Measurements from ENCODE around the gene ZNF500.

DNA sequence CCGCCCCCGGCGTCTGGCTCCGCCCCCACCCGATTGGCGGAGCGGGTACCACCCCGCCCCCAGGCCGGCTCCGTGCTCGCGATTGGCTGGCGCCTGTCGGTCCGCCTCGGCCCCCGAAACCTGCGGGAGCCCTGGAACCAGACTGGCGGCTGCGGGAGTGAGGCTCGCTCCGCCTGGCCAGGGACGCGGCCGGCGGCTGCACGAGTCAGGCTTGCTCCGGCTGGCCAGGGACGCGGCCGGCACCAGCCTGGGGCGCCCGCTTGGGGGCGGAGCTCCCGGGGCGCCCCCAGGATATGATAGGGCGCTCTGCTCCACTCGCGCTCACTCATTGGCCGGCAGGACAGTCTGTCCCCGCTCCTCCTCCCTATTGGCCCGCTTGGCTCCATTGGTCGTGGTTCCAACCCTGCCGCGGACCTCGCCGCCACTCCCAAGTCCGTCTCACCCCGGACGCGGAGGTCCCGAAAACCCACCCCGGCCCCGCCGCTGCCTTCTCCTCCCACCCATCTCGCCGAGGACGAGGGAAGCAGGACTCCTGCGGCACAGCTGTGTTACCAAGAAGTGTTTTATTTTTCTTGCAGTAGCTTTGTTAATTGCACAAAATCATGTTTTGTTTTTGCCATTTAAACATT, 35.8 kb upstream of the ZNF500 start:
- TF ChIP-seq, protein P1, sequence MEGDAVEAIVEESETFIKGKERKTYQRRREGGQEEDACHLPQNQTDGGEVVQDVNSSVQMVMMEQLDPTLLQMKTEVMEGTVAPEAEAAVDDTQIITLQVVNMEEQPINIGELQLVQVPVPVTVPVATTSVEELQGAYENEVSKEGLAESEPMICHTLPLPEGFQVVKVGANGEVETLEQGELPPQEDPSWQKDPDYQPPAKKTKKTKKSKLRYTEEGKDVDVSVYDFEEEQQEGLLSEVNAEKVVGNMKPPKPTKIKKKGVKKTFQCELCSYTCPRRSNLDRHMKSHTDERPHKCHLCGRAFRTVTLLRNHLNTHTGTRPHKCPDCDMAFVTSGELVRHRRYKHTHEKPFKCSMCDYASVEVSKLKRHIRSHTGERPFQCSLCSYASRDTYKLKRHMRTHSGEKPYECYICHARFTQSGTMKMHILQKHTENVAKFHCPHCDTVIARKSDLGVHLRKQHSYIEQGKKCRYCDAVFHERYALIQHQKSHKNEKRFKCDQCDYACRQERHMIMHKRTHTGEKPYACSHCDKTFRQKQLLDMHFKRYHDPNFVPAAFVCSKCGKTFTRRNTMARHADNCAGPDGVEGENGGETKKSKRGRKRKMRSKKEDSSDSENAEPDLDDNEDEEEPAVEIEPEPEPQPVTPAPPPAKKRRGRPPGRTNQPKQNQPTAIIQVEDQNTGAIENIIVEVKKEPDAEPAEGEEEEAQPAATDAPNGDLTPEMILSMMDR (conservative IDR thresholded peaks at IDR 0.05) = no peak
- no peak for TF ChIP-seq ZFX (IDR thresholded peaks at IDR 0.05)
